ENCODE measurements around the gene ATP10B.

Gene ATP10B

DNA sequence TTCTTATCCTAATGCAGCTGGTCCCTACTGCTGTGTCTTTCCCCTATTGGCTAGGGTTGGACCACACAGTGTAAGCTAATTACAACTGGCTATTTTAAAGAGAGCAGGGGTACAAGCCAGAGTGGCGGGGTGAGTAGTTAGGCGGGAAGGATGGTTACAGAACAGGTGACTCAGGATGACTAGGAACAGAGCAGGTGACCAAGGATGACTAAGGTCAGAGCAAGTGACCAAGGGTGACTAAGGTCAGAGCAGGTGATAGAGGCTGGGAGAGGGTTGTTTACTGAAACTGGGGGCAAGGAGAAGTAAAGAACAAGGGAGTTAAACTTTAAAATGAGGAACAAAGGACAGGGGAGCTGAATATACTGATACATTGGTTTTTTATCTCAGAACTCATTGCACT is 304.9 kb downstream of the ATP10B start:
- no peak for DNase-seq (ENCODE audit: low read depth)
- TF ChIP-seq, protein P1, sequence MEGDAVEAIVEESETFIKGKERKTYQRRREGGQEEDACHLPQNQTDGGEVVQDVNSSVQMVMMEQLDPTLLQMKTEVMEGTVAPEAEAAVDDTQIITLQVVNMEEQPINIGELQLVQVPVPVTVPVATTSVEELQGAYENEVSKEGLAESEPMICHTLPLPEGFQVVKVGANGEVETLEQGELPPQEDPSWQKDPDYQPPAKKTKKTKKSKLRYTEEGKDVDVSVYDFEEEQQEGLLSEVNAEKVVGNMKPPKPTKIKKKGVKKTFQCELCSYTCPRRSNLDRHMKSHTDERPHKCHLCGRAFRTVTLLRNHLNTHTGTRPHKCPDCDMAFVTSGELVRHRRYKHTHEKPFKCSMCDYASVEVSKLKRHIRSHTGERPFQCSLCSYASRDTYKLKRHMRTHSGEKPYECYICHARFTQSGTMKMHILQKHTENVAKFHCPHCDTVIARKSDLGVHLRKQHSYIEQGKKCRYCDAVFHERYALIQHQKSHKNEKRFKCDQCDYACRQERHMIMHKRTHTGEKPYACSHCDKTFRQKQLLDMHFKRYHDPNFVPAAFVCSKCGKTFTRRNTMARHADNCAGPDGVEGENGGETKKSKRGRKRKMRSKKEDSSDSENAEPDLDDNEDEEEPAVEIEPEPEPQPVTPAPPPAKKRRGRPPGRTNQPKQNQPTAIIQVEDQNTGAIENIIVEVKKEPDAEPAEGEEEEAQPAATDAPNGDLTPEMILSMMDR (conservative IDR thresholded peaks at IDR 0.05; ENCODE audit: low read length) = no peak
- H3K4me3 ChIP-seq (ENCODE audit: low read length) = no peak overlapping the region

DNA sequence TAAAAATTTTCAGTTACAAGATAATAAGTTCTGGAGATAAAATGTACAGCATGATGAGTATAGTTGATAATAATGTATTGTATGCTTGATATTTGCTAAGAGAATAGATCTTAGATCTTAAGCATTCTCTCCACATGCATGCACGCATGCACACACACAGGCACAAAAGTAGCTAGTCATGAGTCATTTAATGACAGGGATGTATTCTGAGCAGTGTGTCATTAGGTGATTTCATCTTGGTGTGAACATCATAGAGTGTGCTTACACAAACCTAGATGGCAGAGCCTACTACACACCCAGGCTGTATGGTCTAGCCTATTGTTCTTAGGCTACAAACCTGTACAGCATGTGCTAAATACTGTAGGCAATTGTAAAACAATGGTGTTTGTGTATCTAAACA is 306.2 kb downstream of the ATP10B start:
- no peak for DNase-seq (ENCODE audit: low read depth)
- TF ChIP-seq, protein P1 (conservative IDR thresholded peaks at IDR 0.05; ENCODE audit: low read length) = no peak
- H3K4me3 ChIP-seq (ENCODE audit: low read length) = no peak overlapping the region

- TF ChIP-seq, protein P1 (conservative IDR thresholded peaks at IDR 0.05; ENCODE audit: low read length) = no peak
- no peak overlapping the region for H3K4me3 ChIP-seq (ENCODE audit: low read length)
- no peak for DNase-seq (ENCODE audit: low read depth)
Observed at GRCh38 chr5:160543395-160543794, 308.6 kb downstream of the ATP10B start.

GRCh38 chr5:160542840-160543239 is 309.2 kb downstream of the ATP10B start:
- no peak overlapping the region for H3K4me3 ChIP-seq (ENCODE audit: low read length)
- DNase-seq (ENCODE audit: low read depth) = no peak
- TF ChIP-seq, protein P1 (conservative IDR thresholded peaks at IDR 0.05; ENCODE audit: low read length) = no peak

DNA sequence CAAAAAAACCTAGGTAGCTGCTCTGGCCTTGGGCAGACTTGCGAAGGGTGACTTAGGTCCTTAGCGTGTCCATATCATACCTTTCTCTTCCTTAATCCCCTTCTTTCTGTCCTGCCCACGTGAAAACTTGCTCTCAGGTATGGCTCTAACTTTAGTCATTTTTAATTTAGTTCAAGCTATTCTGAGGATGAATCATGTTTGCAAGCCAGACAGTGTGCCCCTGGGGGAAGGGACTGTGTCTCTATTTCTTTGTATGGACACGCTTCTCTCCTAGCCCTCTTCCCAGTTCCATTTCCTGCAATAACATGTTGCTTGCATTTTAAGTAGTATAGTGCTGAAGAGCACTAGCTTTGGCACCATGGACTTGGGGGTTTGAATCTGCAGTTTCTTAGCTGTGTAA is 309.7 kb downstream of the ATP10B start:
- TF ChIP-seq, protein P1 (conservative IDR thresholded peaks at IDR 0.05; ENCODE audit: low read length) = no peak
- no peak overlapping the region for H3K4me3 ChIP-seq (ENCODE audit: low read length)
- no peak for DNase-seq (ENCODE audit: low read depth)

GRCh38 chr5:160539431-160539830 is 312.6 kb downstream of the ATP10B start:
- DNase-seq (ENCODE audit: low read depth) = no peak
- TF ChIP-seq, protein P1 (conservative IDR thresholded peaks at IDR 0.05; ENCODE audit: low read length) = no peak
- no peak overlapping the region for H3K4me3 ChIP-seq (ENCODE audit: low read length)

- TF ChIP-seq, protein P1 (conservative IDR thresholded peaks at IDR 0.05; ENCODE audit: low read length) = no peak
- DNase-seq (ENCODE audit: low read depth) = no peak
Observed at GRCh38 chr5:160537940-160538339, 314.1 kb downstream of the ATP10B start.

More at GRCh38 chr5:160537940-160538339, 314.1 kb downstream of the ATP10B start:
- H3K4me3 ChIP-seq (ENCODE audit: low read length) = no peak overlapping the region

Measured in AG10803 (cell line).